HEK293 (cell line): ENCODE data around the gene C14orf132.

Experiments used
- PRDM1 ChIP-seq: fragments of 450-650 bp; formaldehyde crosslinking; IDR thresholded peaks from 2 replicates; pipeline ENCODE4; 2016; ENCODE audit warnings: missing biosample characterization, missing genetic modification characterization
- TCF7L2 ChIP-seq: IDR thresholded peaks from 2 replicates; pipeline ENCODE4 v1.6.1; 2011; ENCODE audit warnings: low read depth, mild to moderate bottlenecking, inconsistent platforms, low read length, moderate library complexity, borderline replicate concordance
- ZNF10 ChIP-seq: fragments of 450-650 bp; formaldehyde crosslinking; IDR thresholded peaks from 2 replicates; pipeline ENCODE4 v1.5.1; 2017; ENCODE audit warnings: missing biosample characterization, missing genetic modification characterization
- ZNF140 ChIP-seq: fragments of 450-650 bp; formaldehyde crosslinking; IDR thresholded peaks from 2 replicates; pipeline ENCODE4 v1.5.1; 2016; ENCODE audit warnings: missing biosample characterization, missing genetic modification characterization
- ZNF174 ChIP-seq: fragments of 450-650 bp; formaldehyde crosslinking; IDR thresholded peaks from 2 replicates; pipeline ENCODE4 v1.5.0; 2017; ENCODE audit warnings: missing biosample characterization, mild to moderate bottlenecking, missing genetic modification characterization
- ZNF274 ChIP-seq, 2 experiments: fragments of 200-500 bp in 1 of 2; fragments of 450-650 bp in 1 of 2; sonication (Bioruptor generic) in 1 of 2; formaldehyde crosslinking in 1 of 2; IDR thresholded peaks; 2 replicates each; pipeline versions ENCODE4 v1.5.1 to v1.6.1; 2014 to 2016; ENCODE audit warnings: borderline replicate concordance in 1 of 2, inconsistent platforms in 1 of 2, low read length in 1 of 2, missing biosample characterization in 1 of 2, missing genetic modification characterization in 1 of 2
- ZNF292 ChIP-seq: fragments of 450-650 bp; formaldehyde crosslinking; IDR thresholded peaks from 2 replicates; pipeline ENCODE4 v1.5.1; 2016; ENCODE audit warnings: low read depth, missing biosample characterization, missing genetic modification characterization, borderline replicate concordance
- ZNF335 ChIP-seq: fragments of 450-650 bp; formaldehyde crosslinking; conservative IDR thresholded peaks from 2 replicates; pipeline ENCODE4 v1.5.1; 2016; ENCODE audit warnings: missing biosample characterization, missing genetic modification characterization
- ZNF473 ChIP-seq: fragments of 450-650 bp; formaldehyde crosslinking; IDR thresholded peaks from 2 replicates; pipeline ENCODE4 v1.5.1; 2017; ENCODE audit warnings: missing biosample characterization, missing genetic modification characterization
- ZNF777 ChIP-seq: fragments of 450-650 bp; formaldehyde crosslinking; IDR thresholded peaks from 2 replicates; pipeline ENCODE4 v1.5.1; 2017; ENCODE audit warnings: missing biosample characterization, missing genetic modification characterization, borderline replicate concordance
- TF ChIP-seq, protein P1 (sequence below): fragments of 450-650 bp; formaldehyde crosslinking; IDR thresholded peaks from 2 replicates; pipeline ENCODE4 v1.5.1; 2016; ENCODE audit warnings: missing biosample characterization, missing genetic modification characterization
- TF ChIP-seq, protein P2 (sequence below): fragments of 450-650 bp; formaldehyde crosslinking; IDR thresholded peaks from 2 replicates; pipeline ENCODE4 v1.5.1; 2016; ENCODE audit warnings: missing biosample characterization, missing genetic modification characterization
- TF ChIP-seq, protein P3 (sequence below): fragments of 450-650 bp; formaldehyde crosslinking; IDR thresholded peaks from 2 replicates; pipeline ENCODE4 v1.5.1; 2017; ENCODE audit warnings: missing biosample characterization, missing genetic modification characterization

DNA sequence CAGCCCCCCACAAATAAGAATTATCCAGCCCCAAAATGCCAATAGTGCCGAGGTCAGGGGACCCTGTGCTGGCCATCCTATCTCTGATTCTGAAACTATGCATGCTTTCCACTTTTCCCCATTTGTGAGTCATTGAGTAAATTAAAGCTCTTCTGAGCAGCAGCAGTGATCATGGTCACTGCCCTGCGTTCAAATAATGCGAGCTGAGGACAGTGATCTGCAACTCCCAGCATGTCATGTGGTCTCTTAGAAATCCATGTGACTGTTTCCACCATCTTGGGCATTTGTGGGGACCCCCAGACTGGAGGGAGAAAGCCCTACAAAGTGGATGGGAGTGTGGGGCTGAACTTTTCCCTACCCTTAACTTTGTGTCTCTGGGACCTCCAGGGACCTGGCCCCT, 53.8 kb downstream of the C14orf132 start:
- TF ChIP-seq ZNF10 (tag by site-specific recombination) (no peak), ZNF140 (no peak), ZNF174 (tag by site-specific recombination) (no peak), ZNF335 (no peak), ZNF274 (IDR thresholded peaks at IDR 0.05; ENCODE audit: low read length) (no peak), ZNF274 (tag by site-specific recombination; IDR thresholded peaks at IDR 0.05; ENCODE audit: borderline replicate concordance) (no peak), TCF7L2 (no peak), ZNF473 (tag by site-specific recombination) (no peak), ZNF777 (tag by site-specific recombination) (no peak), ZNF292 (tag by site-specific recombination) (no peak), PRDM1 (no peak)
- TF ChIP-seq, protein P1, sequence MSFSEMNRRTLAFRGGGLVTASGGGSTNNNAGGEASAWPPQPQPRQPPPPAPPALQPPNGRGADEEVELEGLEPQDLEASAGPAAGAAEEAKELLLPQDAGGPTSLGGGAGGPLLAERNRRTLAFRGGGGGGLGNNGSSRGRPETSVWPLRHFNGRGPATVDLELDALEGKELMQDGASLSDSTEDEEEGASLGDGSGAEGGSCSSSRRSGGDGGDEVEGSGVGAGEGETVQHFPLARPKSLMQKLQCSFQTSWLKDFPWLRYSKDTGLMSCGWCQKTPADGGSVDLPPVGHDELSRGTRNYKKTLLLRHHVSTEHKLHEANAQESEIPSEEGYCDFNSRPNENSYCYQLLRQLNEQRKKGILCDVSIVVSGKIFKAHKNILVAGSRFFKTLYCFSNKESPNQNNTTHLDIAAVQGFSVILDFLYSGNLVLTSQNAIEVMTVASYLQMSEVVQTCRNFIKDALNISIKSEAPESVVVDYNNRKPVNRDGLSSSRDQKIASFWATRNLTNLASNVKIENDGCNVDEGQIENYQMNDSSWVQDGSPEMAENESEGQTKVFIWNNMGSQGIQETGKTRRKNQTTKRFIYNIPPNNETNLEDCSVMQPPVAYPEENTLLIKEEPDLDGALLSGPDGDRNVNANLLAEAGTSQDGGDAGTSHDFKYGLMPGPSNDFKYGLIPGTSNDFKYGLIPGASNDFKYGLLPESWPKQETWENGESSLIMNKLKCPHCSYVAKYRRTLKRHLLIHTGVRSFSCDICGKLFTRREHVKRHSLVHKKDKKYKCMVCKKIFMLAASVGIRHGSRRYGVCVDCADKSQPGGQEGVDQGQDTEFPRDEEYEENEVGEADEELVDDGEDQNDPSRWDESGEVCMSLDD = no peak
- TF ChIP-seq, protein P2, sequence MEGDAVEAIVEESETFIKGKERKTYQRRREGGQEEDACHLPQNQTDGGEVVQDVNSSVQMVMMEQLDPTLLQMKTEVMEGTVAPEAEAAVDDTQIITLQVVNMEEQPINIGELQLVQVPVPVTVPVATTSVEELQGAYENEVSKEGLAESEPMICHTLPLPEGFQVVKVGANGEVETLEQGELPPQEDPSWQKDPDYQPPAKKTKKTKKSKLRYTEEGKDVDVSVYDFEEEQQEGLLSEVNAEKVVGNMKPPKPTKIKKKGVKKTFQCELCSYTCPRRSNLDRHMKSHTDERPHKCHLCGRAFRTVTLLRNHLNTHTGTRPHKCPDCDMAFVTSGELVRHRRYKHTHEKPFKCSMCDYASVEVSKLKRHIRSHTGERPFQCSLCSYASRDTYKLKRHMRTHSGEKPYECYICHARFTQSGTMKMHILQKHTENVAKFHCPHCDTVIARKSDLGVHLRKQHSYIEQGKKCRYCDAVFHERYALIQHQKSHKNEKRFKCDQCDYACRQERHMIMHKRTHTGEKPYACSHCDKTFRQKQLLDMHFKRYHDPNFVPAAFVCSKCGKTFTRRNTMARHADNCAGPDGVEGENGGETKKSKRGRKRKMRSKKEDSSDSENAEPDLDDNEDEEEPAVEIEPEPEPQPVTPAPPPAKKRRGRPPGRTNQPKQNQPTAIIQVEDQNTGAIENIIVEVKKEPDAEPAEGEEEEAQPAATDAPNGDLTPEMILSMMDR = no peak
- TF ChIP-seq, protein P3, sequence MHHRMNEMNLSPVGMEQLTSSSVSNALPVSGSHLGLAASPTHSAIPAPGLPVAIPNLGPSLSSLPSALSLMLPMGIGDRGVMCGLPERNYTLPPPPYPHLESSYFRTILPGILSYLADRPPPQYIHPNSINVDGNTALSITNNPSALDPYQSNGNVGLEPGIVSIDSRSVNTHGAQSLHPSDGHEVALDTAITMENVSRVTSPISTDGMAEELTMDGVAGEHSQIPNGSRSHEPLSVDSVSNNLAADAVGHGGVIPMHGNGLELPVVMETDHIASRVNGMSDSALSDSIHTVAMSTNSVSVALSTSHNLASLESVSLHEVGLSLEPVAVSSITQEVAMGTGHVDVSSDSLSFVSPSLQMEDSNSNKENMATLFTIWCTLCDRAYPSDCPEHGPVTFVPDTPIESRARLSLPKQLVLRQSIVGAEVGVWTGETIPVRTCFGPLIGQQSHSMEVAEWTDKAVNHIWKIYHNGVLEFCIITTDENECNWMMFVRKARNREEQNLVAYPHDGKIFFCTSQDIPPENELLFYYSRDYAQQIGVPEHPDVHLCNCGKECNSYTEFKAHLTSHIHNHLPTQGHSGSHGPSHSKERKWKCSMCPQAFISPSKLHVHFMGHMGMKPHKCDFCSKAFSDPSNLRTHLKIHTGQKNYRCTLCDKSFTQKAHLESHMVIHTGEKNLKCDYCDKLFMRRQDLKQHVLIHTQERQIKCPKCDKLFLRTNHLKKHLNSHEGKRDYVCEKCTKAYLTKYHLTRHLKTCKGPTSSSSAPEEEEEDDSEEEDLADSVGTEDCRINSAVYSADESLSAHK (tag by site-specific recombination) = no peak
